Inflammatory macrophage (primary cell): Measurements from ENCODE around the gene POLR2E.

Experiments used
- DNase-seq, 2 donors: peaks; one replicate each; pipeline ENCODE4 v3.0.0-alpha.2; 2020 to 2022

The POLR2E gene

GRCh38 chr19:1076046-1076386 is 19.2 kb downstream of the POLR2E start:
- no peak for DNase-seq

- peak; percentile 63 to 79 for DNase-seq
These were observed 20.5 kb downstream of the POLR2E start for GRCh38 chr19:1074544-1075283.

GRCh38 chr19:1073956-1074517 is 21.1 kb downstream of the POLR2E start:
- DNase-seq = no peak

GRCh38 chr19:1073063-1073955 is 21.9 kb downstream of the POLR2E start:
- DNase-seq = no peak

- no peak for DNase-seq
These were observed 22.7 kb downstream of the POLR2E start for GRCh38 chr19:1072371-1073015.

- DNase-seq = no peak
These were observed 24.0 kb downstream of the POLR2E start for GRCh38 chr19:1070931-1071791.

GRCh38 chr19:1070576-1070930 is 24.6 kb downstream of the POLR2E start:
- no peak for DNase-seq

GRCh38 chr19:1069009-1069779 is 26.0 kb downstream of the POLR2E start:
- DNase-seq = peak; percentile 95 to 97

- peak; percentile 72 for DNase-seq
These were observed 26.9 kb downstream of the POLR2E start for GRCh38 chr19:1068009-1069001.

GRCh38 chr19:1067341-1067957 is 27.7 kb downstream of the POLR2E start:
- DNase-seq = no peak

- DNase-seq = peak; percentile 61 to 78
These were observed 28.3 kb downstream of the POLR2E start, which contains the start of gene ARHGAP45 for GRCh38 chr19:1066748-1067340. ARHGAP45 (plus strand) TSS chr19:1067167; CDS start chr19:1067406, 239 bp downstream.

GRCh38 chr19:1066251-1066747 is 28.9 kb downstream of the POLR2E start:
- no peak for DNase-seq

- DNase-seq = no peak
These were observed 29.5 kb downstream of the POLR2E start for GRCh38 chr19:1065606-1066109.

- peak; percentile 74 to 78 for DNase-seq
These were observed 30.2 kb downstream of the POLR2E start for GRCh38 chr19:1064661-1065605.

- DNase-seq = no peak
These were observed 31.1 kb downstream of the POLR2E start for GRCh38 chr19:1063909-1064660.
